Inferior parietal cortex (tissue), 1 donor: ENCODE data around the gene TMEM240.
"Not testable (repeated sequence)": the region's sequence is repeated elsewhere in the genome, so short reads cannot be mapped to it uniquely, and the experiment has no call there.

Experiments
- DNase-seq: peaks from one replicate; pipeline ENCODE4 v3.0.0-alpha.2; 2016; ENCODE audit errors: extremely low spot score

Gene TMEM240

GRCh38 chr1:1557688-1558087, 17.3 kb upstream of the TMEM240 start:
- DNase-seq: not testable (repeated sequence)

- DNase-seq: not testable (repeated sequence)
Measured at GRCh38 chr1:1556961-1557360, 16.5 kb upstream of the TMEM240 start.

- DNase-seq: no peak
Measured at GRCh38 chr1:1556505-1556904, 16.1 kb upstream of the TMEM240 start.

GRCh38 chr1:1554926-1555915, 14.8 kb upstream of the TMEM240 start:
- DNase-seq: no peak

- DNase-seq: no peak
Measured at GRCh38 chr1:1554550-1554925, 14.1 kb upstream of the TMEM240 start.

- DNase-seq: no peak
Measured at GRCh38 chr1:1553821-1554494, 13.5 kb upstream of the TMEM240 start.

- DNase-seq: no peak
Measured at GRCh38 chr1:1552263-1552639, 11.8 kb upstream of the TMEM240 start.

- DNase-seq: no peak
Measured at GRCh38 chr1:1551524-1552262, 11.3 kb upstream of the TMEM240 start.

- DNase-seq: no peak
Measured at GRCh38 chr1:1550591-1551432, 10.4 kb upstream of the TMEM240 start.

GRCh38 chr1:1550087-1550486, 9.7 kb upstream of the TMEM240 start:
- DNase-seq: no peak

- no peak for DNase-seq
Measured at GRCh38 chr1:1548591-1548990, 8.2 kb upstream of the TMEM240 start.

- no peak for DNase-seq
Measured at GRCh38 chr1:1547476-1547875, 7.1 kb upstream of the TMEM240 start.

GRCh38 chr1:1547011-1547410, 6.6 kb upstream of the TMEM240 start:
- DNase-seq: no peak

GRCh38 chr1:1545946-1546737, 5.7 kb upstream of the TMEM240 start:
- no peak for DNase-seq

GRCh38 chr1:1544544-1544943, 4.1 kb upstream of the TMEM240 start:
- DNase-seq: no peak

- DNase-seq: no peak
Measured at GRCh38 chr1:1543706-1544099, 3.3 kb upstream of the TMEM240 start.

- DNase-seq: no peak
Measured at GRCh38 chr1:1542766-1543705, 2.6 kb upstream of the TMEM240 start.

GRCh38 chr1:1541956-1542765, 1.7 kb upstream of the TMEM240 start:
- no peak for DNase-seq
